ENCODE data around the gene FUT7. TPM values are rescaled to one million over a fixed set of nuclear protein-coding genes. Genes with fewer than 3 reads are reported as not detected.

Gene FUT7
- total and polyA plus RNA-seq, 8 donors, result 0.08 to 2.9 (median 0.11) TPM; not detected in 3

- TF ChIP-seq CTCF (IDR thresholded peaks at IDR 0.05), result no peak
- no peaks in the 10 kb centered on the region for H3K9me3 ChIP-seq
- intact Hi-C loops (cut with DNase I), result no loop called here
- H3K36me3 ChIP-seq, result peaks cover 0 to 37% of the 10 kb centered on the region in 2 donors
- peaks cover 13 to 38% of the 10 kb centered on the region in 2 donors for H3K4me1 ChIP-seq
- peaks cover 0 to 21% of the 10 kb centered on the region in 2 donors for H3K27me3 ChIP-seq
- no peak overlapping the region for H3K4me3 ChIP-seq
- ATAC-seq, result no peak
- no peak for DNase-seq
- no peak overlapping the region for H3K27ac ChIP-seq
These were observed 7.9 kb upstream of the FUT7 start for GRCh38 chr9:137039611-137040366.

GRCh38 chr9:137038916-137039315 lies 7.0 kb upstream of the FUT7 start:
- Histone ChIP-seq H3K9me3 (no peaks in the 10 kb centered on the region), H3K4me3 (no peak overlapping the region), H3K4me1 (peaks cover 12 to 37% of the 10 kb centered on the region in 2 donors), H3K27me3 (peaks cover 0 to 13% of the 10 kb centered on the region in 2 donors), H3K36me3 (peaks cover 0 to 37% of the 10 kb centered on the region in 2 donors), H3K27ac (no peak overlapping the region)
- no peak for ATAC-seq
- intact Hi-C loops (cut with DNase I), result no loop called here
- no peak for DNase-seq
- no peak for TF ChIP-seq CTCF (IDR thresholded peaks at IDR 0.05)

GRCh38 chr9:137037483-137037882 lies 5.6 kb upstream of the FUT7 start:
- Histone ChIP-seq H3K4me1 (peaks cover 8 to 46% of the 10 kb centered on the region in 2 donors), H3K9me3 (no peaks in the 10 kb centered on the region), H3K27me3 (no peaks in the 10 kb centered on the region), H3K36me3 (peaks cover 0 to 37% of the 10 kb centered on the region in 2 donors), H3K4me3 (no peak overlapping the region), H3K27ac (no peak overlapping the region)
- DNase-seq, result no peak
- intact Hi-C loops (cut with DNase I), result no loop called here
- TF ChIP-seq CTCF (IDR thresholded peaks at IDR 0.05), result no peak
- no peak for ATAC-seq

GRCh38 chr9:137037035-137037434 lies 5.1 kb upstream of the FUT7 start:
- ATAC-seq, result no peak
- Histone ChIP-seq H3K4me1 (peaks cover 8 to 50% of the 10 kb centered on the region in 2 donors), H3K27ac (no peak overlapping the region), H3K27me3 (no peaks in the 10 kb centered on the region), H3K9me3 (no peaks in the 10 kb centered on the region), H3K4me3 (no peak overlapping the region), H3K36me3 (peaks cover 0 to 37% of the 10 kb centered on the region in 2 donors)
- intact Hi-C loops (cut with DNase I), result no loop called here
- DNase-seq, result no peak
- no peak for TF ChIP-seq CTCF (IDR thresholded peaks at IDR 0.05)

GRCh38 chr9:137035937-137036336 lies 4.0 kb upstream of the FUT7 start:
- ATAC-seq, result no peak
- DNase-seq, result no peak
- intact Hi-C loops (cut with DNase I), result no loop called here
- no peaks in the 10 kb centered on the region for H3K9me3 ChIP-seq
- H3K36me3 ChIP-seq, result peaks cover 0 to 37% of the 10 kb centered on the region in 2 donors
- TF ChIP-seq CTCF (IDR thresholded peaks at IDR 0.05), result no peak
- no peak overlapping the region for H3K27ac ChIP-seq
- H3K4me3 ChIP-seq, result no peak overlapping the region
- H3K27me3 ChIP-seq, result no peaks in the 10 kb centered on the region
- H3K4me1 ChIP-seq, result peaks cover 9 to 55% of the 10 kb centered on the region in 2 donors

Measured in left lung (tissue), 10 donors.